A673 (cell line): ENCODE measurements around the gene FSD1L. TPM values are rescaled to one million over a fixed set of nuclear protein-coding genes. Genes with fewer than 3 reads are reported as not detected.

Experiments used
- BruUV-seq: library from RNA; stranded (reverse); fragments of 400-500 nt; replicated peaks from 2 replicates; lab custom pipeline; 2021; lab: Mats Ljungman, UMichigan
- CTCF ChIA-PET: fragments of 300-600 bp; sonication (Branson Sonifier 250); formaldehyde crosslinking; loops from one replicate; lab custom pipeline; 2022; ENCODE audit warnings: antibody characterized with exemption; lab: Charles Lee
- POLR2A ChIA-PET: fragments of 300-600 bp; sonication (Branson Sonifier 250); formaldehyde crosslinking; loops from one replicate; lab custom pipeline; 2022; ENCODE audit warnings: antibody characterized with exemption; ENCODE audit not compliant: low non-redundant PET; lab: Charles Lee
- DNase-seq: peaks from one replicate; pipeline ENCODE4 v3.0.0-alpha.2; 2015; ENCODE audit warnings: low spot score
- H3K27ac ChIP-seq: fragments of 200-600 bp; sonication (generic); 2 replicates; pipeline ENCODE4 v1.5.1; 2016; ENCODE audit warnings: mixed run types, low read depth, mild to moderate bottlenecking, mixed read lengths, antibody characterized with exemption, low read length; ENCODE audit not compliant: poor library complexity, severe bottlenecking
- H3K27me3 ChIP-seq: fragments of 200-600 bp; sonication (generic); replicated peaks from 2 replicates; pipeline ENCODE4 v1.6.1; 2017; ENCODE audit warnings: mixed run types, low read depth, mild to moderate bottlenecking, mixed read lengths, antibody characterized with exemption, low read length; ENCODE audit not compliant: insufficient read depth, poor library complexity
- H3K36me3 ChIP-seq: fragments of 200-600 bp; sonication (generic); 2 replicates; pipeline ENCODE4 v1.6.1; 2016; ENCODE audit warnings: mixed run types, mild to moderate bottlenecking, mixed read lengths, antibody characterized with exemption, low read length; ENCODE audit not compliant: insufficient read depth, poor library complexity, severe bottlenecking
- H3K4me1 ChIP-seq: fragments of 200-600 bp; sonication (generic); 2 replicates; pipeline ENCODE4 v1.6.1; 2017; ENCODE audit warnings: mixed run types, mild to moderate bottlenecking, mixed read lengths, antibody characterized with exemption, low read length; ENCODE audit not compliant: insufficient read depth, poor library complexity, severe bottlenecking
- H3K4me3 ChIP-seq: fragments of 200-600 bp; sonication (generic); 2 replicates; pipeline ENCODE4 v1.5.1; 2016; ENCODE audit warnings: low read depth, mixed run types, mild to moderate bottlenecking, mixed read lengths, low read length; ENCODE audit not compliant: poor library complexity, severe bottlenecking
- H3K9me3 ChIP-seq: fragments of 200-600 bp; sonication (generic); 2 replicates; pipeline ENCODE4 v1.6.1; 2016; ENCODE audit warnings: mixed run types, low read depth, mild to moderate bottlenecking, mixed read lengths, antibody characterized with exemption, low read length; ENCODE audit not compliant: poor library complexity, severe bottlenecking
- EZH2 ChIP-seq: fragments of 200-600 bp; sonication (generic); IDR thresholded peaks from 2 replicates; pipeline ENCODE4 v1.6.1; 2017; ENCODE audit warnings: borderline replicate concordance, low read depth, mild to moderate bottlenecking, mixed read lengths, antibody characterized with exemption, low read length; ENCODE audit not compliant: poor library complexity, severe bottlenecking
- intact Hi-C: fragments of 100-400 bp; cut with micrococcal nuclease; formaldehyde crosslinking; loops from one replicate; pipeline ENCODE4 v1.10.0; 2022; ENCODE audit not compliant: unreplicated experiment
- total RNA-seq: library from RNA; stranded (reverse); gene quantifications from 2 replicates; pipeline ENCODE4 v1.2.3, GENCODE V29; 2021
- TF ChIP-seq, protein P1 (sequence below): fragments of 300-800, 200-600 bp; sonication (generic); conservative IDR thresholded peaks from 2 replicates; pipeline ENCODE4 v1.5.1; 2017; ENCODE audit warnings: low read depth, mild to moderate bottlenecking, antibody characterized with exemption, low read length, moderate library complexity, mixed read lengths

Gene FSD1L
- total RNA-seq, 1 experiment from 2014 or later = 9.8 TPM

DNA sequence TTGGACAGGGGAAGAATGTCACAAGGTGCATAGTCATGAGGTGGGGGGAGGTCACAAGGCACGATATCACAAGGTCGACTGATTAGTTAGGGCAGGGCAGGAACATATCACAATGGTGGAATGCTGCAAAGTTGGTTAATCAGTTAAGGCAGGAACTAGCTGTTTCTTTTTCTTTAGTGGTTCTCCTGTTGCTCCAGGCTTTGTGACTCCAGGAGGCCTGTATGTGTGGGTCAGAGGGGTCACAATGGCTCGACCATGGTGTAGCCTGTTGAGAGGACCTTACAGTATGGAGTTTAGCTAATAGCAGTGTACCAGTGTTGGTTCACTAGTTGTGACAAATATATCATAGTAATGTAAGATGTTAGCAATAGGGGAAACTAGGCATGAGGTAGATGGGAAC is 12.4 kb upstream of the FSD1L start:
- TF ChIP-seq, protein P1, sequence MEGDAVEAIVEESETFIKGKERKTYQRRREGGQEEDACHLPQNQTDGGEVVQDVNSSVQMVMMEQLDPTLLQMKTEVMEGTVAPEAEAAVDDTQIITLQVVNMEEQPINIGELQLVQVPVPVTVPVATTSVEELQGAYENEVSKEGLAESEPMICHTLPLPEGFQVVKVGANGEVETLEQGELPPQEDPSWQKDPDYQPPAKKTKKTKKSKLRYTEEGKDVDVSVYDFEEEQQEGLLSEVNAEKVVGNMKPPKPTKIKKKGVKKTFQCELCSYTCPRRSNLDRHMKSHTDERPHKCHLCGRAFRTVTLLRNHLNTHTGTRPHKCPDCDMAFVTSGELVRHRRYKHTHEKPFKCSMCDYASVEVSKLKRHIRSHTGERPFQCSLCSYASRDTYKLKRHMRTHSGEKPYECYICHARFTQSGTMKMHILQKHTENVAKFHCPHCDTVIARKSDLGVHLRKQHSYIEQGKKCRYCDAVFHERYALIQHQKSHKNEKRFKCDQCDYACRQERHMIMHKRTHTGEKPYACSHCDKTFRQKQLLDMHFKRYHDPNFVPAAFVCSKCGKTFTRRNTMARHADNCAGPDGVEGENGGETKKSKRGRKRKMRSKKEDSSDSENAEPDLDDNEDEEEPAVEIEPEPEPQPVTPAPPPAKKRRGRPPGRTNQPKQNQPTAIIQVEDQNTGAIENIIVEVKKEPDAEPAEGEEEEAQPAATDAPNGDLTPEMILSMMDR = no peak

DNA sequence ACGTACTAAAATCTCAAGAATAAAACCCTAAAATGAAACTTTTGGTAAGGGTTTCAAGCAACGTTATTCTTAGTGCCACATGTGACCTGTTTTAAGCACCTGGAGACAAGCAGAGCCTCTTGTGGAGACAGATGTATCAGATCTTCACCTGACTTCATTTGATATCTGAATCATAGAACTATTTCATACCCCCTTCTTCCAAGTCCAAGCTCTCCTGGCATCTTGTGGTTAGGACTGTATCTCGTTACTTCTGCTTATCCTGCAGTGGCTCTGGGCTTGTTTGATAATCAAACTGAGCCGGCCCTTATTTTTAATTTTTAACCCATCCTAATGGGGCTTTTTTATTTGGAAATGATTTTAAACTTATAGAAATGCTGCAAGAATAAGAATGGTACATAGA is 11.1 kb upstream of the FSD1L start:
- H3K27me3 ChIP-seq = no peaks in the 10 kb centered on the region
- intact Hi-C loops = no loop called here
- no peak overlapping the region for H3K4me3 ChIP-seq
- no peak for TF ChIP-seq EZH2
- TF ChIP-seq, protein P1 = no peak
- H3K4me1 ChIP-seq = no peaks in the 10 kb centered on the region
- CTCF ChIA-PET = no interaction called here
- no peak for DNase-seq
- no TSS peak for BruUV-seq
- POLR2A ChIA-PET = interaction anchor here (0.6 kb wide), 1 partner anchor 192 kb away, joined by 3 read pairs; no protein-coding TSS in a partner anchor
- H3K27ac ChIP-seq = no peak overlapping the region
- H3K9me3 ChIP-seq = no peaks in the 10 kb centered on the region
- H3K36me3 ChIP-seq = no peaks in the 10 kb centered on the region

More for the DNA sequence above, 12.4 kb upstream of the FSD1L start:
- Histone ChIP-seq H3K9me3 (no peaks in the 10 kb centered on the region), H3K4me3 (no peak overlapping the region), H3K27me3 (no peaks in the 10 kb centered on the region), H3K4me1 (no peaks in the 10 kb centered on the region), H3K27ac (no peak overlapping the region), H3K36me3 (no peaks in the 10 kb centered on the region)
- no peak for DNase-seq
- no TSS peak for BruUV-seq
- intact Hi-C loops = no loop called here
- ChIA-PET POLR2A (no interaction called here), CTCF (no interaction called here)

DNA sequence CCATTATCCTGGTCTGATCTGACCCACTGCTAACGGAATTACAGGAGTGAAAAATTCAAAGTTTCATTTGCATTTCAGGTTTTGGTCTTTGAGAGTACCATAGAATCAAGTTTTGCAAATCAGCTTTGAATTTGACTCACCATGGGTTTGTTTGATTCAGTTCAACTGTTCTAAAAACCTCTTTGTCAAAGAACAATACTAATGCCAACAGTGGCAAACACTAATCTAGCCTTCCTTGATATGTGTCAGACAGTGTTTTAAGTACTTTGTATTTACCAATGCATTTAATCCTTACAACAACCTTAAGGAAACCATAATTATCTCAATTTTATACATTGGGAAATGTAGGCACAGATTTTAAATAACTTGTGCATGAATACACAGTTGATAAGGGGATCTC is 10.1 kb upstream of the FSD1L start:
- no peak overlapping the region for H3K27ac ChIP-seq
- no peaks in the 10 kb centered on the region for H3K27me3 ChIP-seq
- no TSS peak for BruUV-seq
- no peak for DNase-seq
- no peaks in the 10 kb centered on the region for H3K36me3 ChIP-seq
- intact Hi-C loops = no loop called here
- TF ChIP-seq, protein P1 = no peak
- TF ChIP-seq EZH2 = no peak
- H3K4me3 ChIP-seq = no peak overlapping the region
- no peaks in the 10 kb centered on the region for H3K9me3 ChIP-seq
- ChIA-PET CTCF (no interaction called here), POLR2A (no interaction called here)
- no peaks in the 10 kb centered on the region for H3K4me1 ChIP-seq
